Superior temporal gyrus (tissue), 1 donor: Measurements from ENCODE around the gene PIK3R4.

Source experiments
- DNase-seq: peaks from one replicate; pipeline ENCODE4 v3.0.0-alpha.2; 2016; ENCODE audit errors: extremely low spot score

The PIK3R4 gene

GRCh38 chr3:130688697-130689470 is 57.7 kb downstream of the PIK3R4 start:
- no peak for DNase-seq

DNA sequence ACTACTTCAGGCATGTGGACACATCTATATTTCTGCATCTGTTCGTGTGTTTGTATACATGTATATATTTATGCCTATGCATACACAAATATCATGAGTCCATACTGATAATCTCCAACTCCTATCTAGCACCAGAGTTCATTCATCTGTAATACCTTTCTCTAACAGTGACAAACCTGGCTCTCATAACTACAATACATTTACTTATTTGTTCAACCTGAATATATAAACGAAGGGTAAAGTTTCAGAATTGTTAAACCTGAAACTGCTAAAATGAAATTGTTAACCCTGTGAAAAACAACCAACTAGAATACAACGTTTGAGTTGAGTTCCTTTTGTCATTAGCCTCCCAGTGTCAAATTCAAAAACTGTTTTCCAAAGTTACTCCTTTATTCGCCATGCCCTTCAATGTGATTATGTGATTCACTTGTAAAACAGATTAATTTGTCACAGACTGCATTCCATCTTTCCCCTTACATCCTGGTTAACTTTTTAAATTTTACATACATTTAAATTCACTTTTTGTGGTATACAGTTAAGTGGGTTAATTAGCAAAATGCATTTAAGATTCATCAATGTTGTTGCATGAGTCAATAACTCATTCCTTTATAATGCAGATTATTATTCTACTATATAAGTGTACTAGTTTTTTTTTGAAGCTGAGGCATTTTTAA is 58.5 kb downstream of the PIK3R4 start:
- DNase-seq = no peak

DNA sequence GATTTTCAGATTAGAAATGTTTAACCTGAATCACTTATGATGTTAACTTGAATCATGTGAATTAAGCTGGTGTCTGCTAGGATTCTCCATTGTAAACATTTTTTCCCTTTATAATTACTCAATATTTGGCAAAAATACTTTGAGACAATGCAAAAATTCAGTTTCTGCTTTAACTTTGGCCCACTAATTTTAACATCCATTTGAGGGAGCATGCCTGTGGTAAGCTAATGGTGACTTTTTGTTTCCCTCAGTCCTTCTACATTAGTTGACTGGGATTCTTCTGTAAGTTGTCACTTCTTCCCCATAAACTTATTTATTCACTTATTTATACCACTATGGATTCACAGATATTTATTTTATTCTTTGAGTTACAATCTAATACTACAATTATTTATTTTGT is 59.3 kb downstream of the PIK3R4 start:
- no peak for DNase-seq

DNA sequence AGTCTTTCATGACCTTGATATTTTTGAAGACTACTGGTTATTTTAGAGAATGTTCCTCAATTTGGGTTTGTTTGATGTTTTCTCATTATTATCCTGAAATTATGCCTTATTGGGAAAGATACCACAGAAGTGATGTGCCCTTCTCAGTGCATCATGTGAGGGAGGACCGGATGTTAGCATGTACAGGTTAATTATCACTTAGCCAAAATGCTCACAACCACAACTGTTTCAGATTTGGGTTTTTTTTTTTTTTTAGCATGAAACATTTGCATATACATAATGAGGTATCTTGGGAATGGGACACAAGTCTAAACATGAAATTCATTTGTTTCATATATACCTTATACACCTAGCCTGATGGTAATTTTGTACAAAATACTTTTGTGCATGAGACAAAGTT is 59.8 kb downstream of the PIK3R4 start:
- no peak for DNase-seq

DNA sequence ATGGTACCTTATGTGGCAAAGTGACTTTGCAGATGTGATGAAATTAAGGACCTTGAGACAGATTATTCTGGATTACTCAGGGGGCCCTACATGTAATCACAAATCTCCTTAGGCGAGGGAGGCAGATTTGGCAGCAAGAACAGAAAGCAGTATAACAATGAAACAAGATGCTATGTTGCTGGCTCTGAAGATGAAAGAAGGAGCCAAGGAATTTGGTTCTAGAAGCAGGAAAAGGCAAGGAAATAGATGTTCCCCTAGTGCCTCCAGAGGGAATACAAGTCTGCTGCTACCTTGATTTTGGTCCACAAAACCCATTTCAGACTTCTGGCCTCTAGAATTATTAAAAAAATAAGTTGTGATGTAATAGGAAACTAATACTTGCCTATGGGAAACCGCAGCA is 64.5 kb downstream of the PIK3R4 start:
- no peak for DNase-seq

DNA sequence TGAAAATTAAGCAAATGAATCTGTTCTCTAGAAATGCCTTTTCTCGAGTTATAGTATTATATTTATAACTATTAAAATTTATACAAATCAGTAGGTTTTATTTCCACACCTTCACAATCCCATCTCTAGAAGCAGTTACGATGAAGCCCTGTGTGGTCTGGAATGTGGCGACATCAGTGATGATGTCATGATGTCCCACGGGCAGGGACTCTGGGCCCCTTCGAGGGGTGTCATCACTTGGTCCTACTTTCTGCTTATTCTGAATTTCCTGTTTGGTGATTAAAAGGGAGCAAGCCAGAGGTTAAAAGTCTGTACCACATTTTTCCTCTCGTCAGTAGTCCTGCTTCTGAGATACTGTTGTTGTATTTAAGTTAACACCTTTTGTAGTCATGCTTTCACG is 67.4 kb downstream of the PIK3R4 start:
- DNase-seq = no peak

GRCh38 chr3:130677343-130677742 is 69.3 kb downstream of the PIK3R4 start:
- no peak for DNase-seq

- no peak for DNase-seq
Observed at GRCh38 chr3:130671545-130672312, 74.9 kb downstream of the PIK3R4 start.

DNA sequence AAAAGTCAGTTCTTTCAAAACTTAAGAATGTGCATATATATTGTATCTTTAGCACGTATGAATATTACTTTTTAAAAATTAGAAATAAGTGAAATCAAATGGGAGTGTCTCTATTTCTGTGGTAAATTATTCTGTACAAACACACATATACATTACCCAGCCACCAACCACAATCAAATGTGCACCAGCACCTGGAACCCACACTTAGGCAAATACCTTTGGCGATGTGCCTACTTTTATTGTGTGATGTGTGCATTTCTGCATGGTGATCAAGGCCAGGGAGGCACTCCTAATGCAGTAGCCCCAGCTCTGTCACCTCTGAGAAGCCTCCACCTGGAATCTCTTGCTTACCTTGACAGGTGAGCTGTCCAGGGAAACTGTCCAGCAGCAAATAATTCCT is 76.9 kb downstream of the PIK3R4 start:
- DNase-seq = no peak

DNA sequence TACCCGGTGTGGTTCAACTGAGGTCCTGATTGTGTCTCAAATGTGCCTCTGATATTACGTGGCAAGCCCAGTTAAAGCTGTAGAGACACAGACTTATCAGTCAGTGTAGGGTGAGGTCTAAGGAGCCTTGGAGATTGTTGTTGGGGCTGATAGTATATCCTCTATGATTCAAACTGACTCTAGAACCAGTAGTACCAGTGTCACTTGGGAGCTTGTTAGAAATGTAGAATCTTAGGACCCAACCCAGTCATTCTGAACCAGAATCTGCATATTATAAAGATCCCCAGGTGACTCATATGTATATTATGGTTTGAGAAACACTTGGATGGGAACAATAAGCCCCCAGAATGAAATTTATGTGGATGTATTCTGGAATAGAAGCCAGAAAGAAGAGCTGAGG is 83.5 kb downstream of the PIK3R4 start:
- no peak for DNase-seq

GRCh38 chr3:130662501-130662996 is 84.1 kb downstream of the PIK3R4 start:
- DNase-seq = no peak

DNA sequence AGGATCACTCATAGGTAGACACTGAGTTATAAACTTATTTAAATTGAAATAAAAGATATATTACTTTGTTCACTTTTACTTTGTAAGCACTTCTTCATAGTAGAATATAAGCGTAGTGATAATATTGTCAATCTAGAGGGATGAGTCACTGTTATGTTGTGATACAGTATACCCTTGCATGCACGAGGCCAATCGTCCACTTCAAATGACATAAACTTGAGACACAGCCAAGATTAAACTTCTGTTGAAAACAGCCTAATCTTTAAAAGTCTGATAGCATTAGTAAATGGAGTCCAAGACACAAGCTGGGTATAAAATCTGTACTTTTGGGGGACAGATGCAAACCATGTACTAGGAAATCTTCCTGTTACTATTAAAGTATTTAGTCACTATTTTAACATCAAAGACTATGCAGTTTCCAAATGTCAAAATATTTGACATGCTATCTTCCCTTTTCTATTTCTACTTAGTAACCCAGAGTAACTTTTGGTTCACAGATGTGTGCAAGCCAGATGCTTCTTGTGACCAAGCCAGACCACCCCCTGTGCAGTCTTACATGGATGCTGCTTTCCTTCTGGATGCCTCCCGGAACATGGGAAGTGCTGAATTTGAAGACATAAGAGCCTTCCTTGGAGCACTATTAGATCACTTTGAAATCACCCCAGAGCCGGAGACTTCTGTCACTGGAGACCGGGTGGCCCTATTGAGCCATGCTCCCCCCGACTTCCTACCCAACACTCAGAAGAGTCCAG is 85.3 kb downstream of the PIK3R4 start:
- no peak for DNase-seq

- no peak for DNase-seq
Observed at GRCh38 chr3:130659911-130660310, 86.7 kb downstream of the PIK3R4 start.

- DNase-seq = no peak
Observed at GRCh38 chr3:130658678-130659077, 88.0 kb downstream of the PIK3R4 start.

GRCh38 chr3:130656627-130657026 is 90.0 kb downstream of the PIK3R4 start:
- DNase-seq = no peak

DNA sequence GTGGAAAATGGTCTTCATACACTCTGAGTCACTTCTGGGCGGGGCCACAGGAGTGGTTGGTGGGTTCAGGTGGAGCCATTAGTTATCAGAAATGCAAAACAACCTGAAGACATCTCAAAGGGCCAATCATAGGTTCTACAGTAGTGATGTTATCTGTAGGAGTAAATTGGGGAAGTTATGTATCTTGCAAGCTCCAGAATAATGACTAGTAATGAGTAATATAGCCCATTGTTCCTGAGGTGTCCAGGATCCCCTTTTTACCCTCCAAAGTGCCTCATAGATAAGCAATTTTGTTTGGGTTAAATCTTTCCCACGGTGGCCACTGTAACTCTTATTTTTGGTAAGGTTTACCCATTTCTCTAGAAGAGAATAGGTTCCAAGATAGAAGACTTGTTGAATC is 91.7 kb downstream of the PIK3R4 start:
- no peak for DNase-seq

DNA sequence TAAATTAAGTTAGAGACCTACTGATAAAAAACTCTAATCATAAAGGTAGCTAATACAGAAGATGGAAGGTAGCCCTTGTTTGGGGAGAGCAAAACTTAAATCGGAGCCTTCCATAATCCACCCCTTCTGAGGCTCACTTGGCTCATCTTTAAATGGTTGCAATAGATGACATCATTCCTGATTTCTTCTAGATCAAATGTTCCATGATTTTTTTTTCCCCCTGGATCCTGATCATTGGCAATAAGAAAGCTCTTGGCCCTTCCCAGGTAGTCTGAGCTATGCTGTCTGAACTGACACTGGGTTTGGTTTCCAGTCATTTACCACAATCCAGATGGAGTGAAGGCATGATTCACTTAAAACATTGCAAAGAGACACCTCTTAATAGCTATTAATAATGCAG is 92.5 kb downstream of the PIK3R4 start:
- no peak for DNase-seq

- no peak for DNase-seq
Observed at GRCh38 chr3:130649061-130649654, 97.5 kb downstream of the PIK3R4 start.

GRCh38 chr3:130648293-130648692 is 98.3 kb downstream of the PIK3R4 start:
- DNase-seq = no peak

- no peak for DNase-seq
Observed at GRCh38 chr3:130645261-130645660, 101.4 kb downstream of the PIK3R4 start.

DNA sequence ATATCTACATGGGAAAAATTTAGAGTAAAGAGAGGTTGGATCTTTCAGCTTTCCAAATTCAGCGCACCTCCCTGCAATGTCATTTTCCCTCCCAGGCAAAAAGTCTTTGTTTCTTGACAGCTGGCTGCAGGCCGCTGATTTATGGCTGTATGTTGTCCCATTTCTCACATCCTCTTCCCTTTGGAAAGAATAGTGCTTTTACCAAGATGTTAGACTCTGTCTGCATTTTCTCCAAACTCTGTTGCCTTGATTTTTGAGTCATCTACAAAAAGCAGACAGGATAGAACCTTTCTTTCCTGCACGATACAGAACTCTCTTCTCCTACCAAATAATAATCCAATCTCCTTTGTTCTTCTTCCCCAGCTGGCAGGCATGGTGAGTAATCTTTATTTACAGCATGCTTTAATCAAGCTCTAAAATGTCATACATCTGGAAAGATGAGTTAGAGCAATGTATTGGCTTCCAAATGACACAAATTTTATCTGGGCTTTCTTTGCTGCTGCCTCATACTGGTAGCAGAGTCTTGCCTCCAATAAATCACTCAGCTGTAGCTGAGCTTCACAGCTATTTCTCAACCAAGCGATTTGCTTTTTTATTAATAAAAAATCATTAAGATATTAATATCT is 101.9 kb downstream of the PIK3R4 start:
- no peak for DNase-seq
